Stimulated activated CD8-positive, alpha-beta memory T cell treated with anti-CD3 and anti-CD28 coated beads, Interleukin-4, amount 100 ng/mL, for 1 hour (primary cell): Measurements from ENCODE around the gene PKNOX2.

Experiments used
- DNase-seq, 2 donors: peaks; one replicate each; pipeline ENCODE4 v3.0.0-alpha.2; 2020; ENCODE audit warnings: low read depth in 2 of 2, low spot score in 1 of 2

Gene PKNOX2

GRCh38 chr11:125306476-125306875 lies 141.9 kb downstream of the PKNOX2 start:
- no peak for DNase-seq

- DNase-seq = no peak
Measured at GRCh38 chr11:125308246-125308645, 143.7 kb downstream of the PKNOX2 start.

- no peak for DNase-seq
Measured at GRCh38 chr11:125312391-125312790, 147.8 kb downstream of the PKNOX2 start.

GRCh38 chr11:125312812-125313211 lies 148.3 kb downstream of the PKNOX2 start:
- no peak for DNase-seq

- no peak for DNase-seq
Measured at GRCh38 chr11:125313271-125314219, 149.0 kb downstream of the PKNOX2 start.

GRCh38 chr11:125314276-125315078 lies 149.9 kb downstream of the PKNOX2 start:
- DNase-seq = no peak

GRCh38 chr11:125315079-125315740 lies 150.7 kb downstream of the PKNOX2 start:
- DNase-seq = no peak

- DNase-seq = no peak
Measured at GRCh38 chr11:125317416-125317815, 152.9 kb downstream of the PKNOX2 start.

GRCh38 chr11:125319649-125320048 lies 155.1 kb downstream of the PKNOX2 start:
- DNase-seq = no peak

GRCh38 chr11:125320347-125321076 lies 156.0 kb downstream of the PKNOX2 start:
- no peak for DNase-seq

GRCh38 chr11:125322289-125322688 lies 157.7 kb downstream of the PKNOX2 start:
- no peak for DNase-seq

- no peak for DNase-seq
Measured at GRCh38 chr11:125325196-125325595, 160.6 kb downstream of the PKNOX2 start.

GRCh38 chr11:125326126-125326525 lies 161.6 kb downstream of the PKNOX2 start:
- no peak for DNase-seq

GRCh38 chr11:125327518-125328224 lies 163.1 kb downstream of the PKNOX2 start:
- no peak for DNase-seq

- DNase-seq = no peak
Measured at GRCh38 chr11:125328225-125328580, 163.7 kb downstream of the PKNOX2 start.

- no peak for DNase-seq
Measured at GRCh38 chr11:125329786-125330185, 165.2 kb downstream of the PKNOX2 start.

GRCh38 chr11:125330462-125331325 lies 166.1 kb downstream of the PKNOX2 start:
- DNase-seq = no peak

- no peak for DNase-seq
Measured at GRCh38 chr11:125331357-125332035, 166.9 kb downstream of the PKNOX2 start.

GRCh38 chr11:125332821-125333220 lies 168.3 kb downstream of the PKNOX2 start:
- DNase-seq = no peak
